ENCODE results near the gene CAST.

CAST gene

DNA sequence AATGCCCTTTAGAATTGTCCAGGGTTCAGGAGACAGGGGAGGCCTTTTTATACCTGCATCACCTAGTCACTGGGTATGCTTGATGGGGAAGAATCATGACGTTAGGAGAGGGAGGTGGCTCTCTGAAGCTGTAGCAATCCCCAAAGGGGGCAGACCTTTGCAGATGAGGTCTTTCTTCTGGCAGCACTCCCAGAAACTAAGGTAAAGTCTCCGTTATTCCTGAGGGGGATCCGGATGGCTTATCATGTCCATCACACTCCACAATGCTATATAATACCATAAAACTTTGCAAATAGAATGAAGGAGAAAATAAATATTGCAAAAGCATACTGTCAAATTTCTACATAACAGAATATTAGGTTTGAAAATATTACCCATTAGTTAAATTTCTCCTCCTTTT lies 21.5 kb upstream of the CAST start:
- H3K9me2 ChIP-seq (replicated peaks; ENCODE audit: insufficient read depth, low read length), result no peaks in the 10 kb centered on the region
- no peak overlapping the region for H3K4me2 ChIP-seq (ENCODE audit: low read depth, low read length, poor library complexity, severe bottlenecking)
- H3K36me3 ChIP-seq (ENCODE audit: low read length), result no peaks in the 10 kb centered on the region
- TF ChIP-seq EZH2phosphoT487 (conservative IDR thresholded peaks at IDR 0.05; ENCODE audit: low read length), result no peak
- TF ChIP-seq, protein P1, sequence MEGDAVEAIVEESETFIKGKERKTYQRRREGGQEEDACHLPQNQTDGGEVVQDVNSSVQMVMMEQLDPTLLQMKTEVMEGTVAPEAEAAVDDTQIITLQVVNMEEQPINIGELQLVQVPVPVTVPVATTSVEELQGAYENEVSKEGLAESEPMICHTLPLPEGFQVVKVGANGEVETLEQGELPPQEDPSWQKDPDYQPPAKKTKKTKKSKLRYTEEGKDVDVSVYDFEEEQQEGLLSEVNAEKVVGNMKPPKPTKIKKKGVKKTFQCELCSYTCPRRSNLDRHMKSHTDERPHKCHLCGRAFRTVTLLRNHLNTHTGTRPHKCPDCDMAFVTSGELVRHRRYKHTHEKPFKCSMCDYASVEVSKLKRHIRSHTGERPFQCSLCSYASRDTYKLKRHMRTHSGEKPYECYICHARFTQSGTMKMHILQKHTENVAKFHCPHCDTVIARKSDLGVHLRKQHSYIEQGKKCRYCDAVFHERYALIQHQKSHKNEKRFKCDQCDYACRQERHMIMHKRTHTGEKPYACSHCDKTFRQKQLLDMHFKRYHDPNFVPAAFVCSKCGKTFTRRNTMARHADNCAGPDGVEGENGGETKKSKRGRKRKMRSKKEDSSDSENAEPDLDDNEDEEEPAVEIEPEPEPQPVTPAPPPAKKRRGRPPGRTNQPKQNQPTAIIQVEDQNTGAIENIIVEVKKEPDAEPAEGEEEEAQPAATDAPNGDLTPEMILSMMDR (IDR thresholded peaks at IDR 0.05; ENCODE audit: insufficient read depth, low read length, poor library complexity, severe bottlenecking), result no peak
- H3F3A ChIP-seq (ENCODE audit: insufficient read depth), result no peaks in the 10 kb centered on the region
- H2AFZ ChIP-seq (ENCODE audit: low read depth, low read length, severe bottlenecking), result no peak overlapping the region
- no peaks in the 10 kb centered on the region for H4K20me1 ChIP-seq (ENCODE audit: low read depth, low read length)
- no peaks in the 10 kb centered on the region for H3K79me2 ChIP-seq (ENCODE audit: insufficient read depth, low read length)
- no peaks in the 10 kb centered on the region for H3K27me3 ChIP-seq (ENCODE audit: low read length)
- H3K4me3 ChIP-seq (ENCODE audit: insufficient read depth, low read length, poor library complexity, severe bottlenecking), result no peak overlapping the region
- no peak overlapping the region for H3K9ac ChIP-seq (ENCODE audit: low read length)
- H3K27ac ChIP-seq (ENCODE audit: low read depth, low read length), result no peak overlapping the region
- H3K9me3 ChIP-seq (ENCODE audit: insufficient read depth, low read length), result no peaks in the 10 kb centered on the region

DNA sequence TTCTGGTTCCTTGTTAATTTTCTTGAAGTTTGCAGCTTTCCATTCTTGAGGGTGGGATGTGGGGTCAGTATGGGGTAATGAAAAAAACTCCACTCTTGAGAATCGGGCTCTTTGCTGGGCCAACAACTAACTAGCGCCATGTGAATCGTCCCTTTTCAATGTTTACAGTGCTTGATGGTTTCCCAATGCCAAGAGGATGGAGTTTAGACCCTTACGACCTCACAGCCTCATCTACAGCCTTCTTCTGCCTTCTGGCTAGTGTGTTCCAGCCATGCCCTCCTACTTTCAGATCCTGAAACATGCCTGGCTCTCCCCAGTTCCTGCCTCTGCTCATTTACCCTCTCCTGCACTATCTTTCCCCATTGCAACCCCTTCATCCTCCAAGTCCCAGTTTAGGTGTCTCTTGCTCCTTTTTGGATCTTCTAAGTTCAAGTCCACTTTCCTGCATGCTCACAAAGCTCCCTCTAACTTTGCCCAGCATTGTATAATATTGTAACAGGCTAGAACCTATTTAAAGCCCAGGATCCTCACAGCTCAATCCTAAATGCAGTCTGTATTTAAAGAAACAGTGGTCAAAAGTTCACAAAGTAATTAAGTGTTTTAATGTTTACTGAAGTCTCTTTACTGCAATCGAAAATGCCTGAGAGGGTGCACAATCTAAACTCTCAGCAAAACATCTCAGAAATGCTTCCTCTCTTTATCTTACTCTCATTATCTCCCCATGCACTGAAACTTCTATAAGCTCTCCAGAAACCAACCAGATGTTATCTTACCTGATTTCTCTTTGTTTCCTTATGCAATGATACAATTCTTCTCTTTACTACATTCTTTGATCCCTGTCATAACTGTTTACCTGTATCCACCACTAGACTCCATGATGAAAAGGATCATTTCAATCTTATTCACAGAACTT lies 20.6 kb upstream of the CAST start:
- H2AFZ ChIP-seq (ENCODE audit: low read depth, low read length, severe bottlenecking), result no peak overlapping the region
- H3K27ac ChIP-seq (ENCODE audit: low read depth, low read length), result no peak overlapping the region
- no peak overlapping the region for H3K4me3 ChIP-seq (ENCODE audit: insufficient read depth, low read length, poor library complexity, severe bottlenecking)
- H3K9me2 ChIP-seq (replicated peaks; ENCODE audit: insufficient read depth, low read length), result no peaks in the 10 kb centered on the region
- H3K27me3 ChIP-seq (ENCODE audit: low read length), result no peaks in the 10 kb centered on the region
- no peak for TF ChIP-seq EZH2phosphoT487 (conservative IDR thresholded peaks at IDR 0.05; ENCODE audit: low read length)
- TF ChIP-seq, protein P1 (IDR thresholded peaks at IDR 0.05; ENCODE audit: insufficient read depth, low read length, poor library complexity, severe bottlenecking), result no peak
- H3K9ac ChIP-seq (ENCODE audit: low read length), result no peak overlapping the region
- no peaks in the 10 kb centered on the region for H3K9me3 ChIP-seq (ENCODE audit: insufficient read depth, low read length)
- no peaks in the 10 kb centered on the region for H3K36me3 ChIP-seq (ENCODE audit: low read length)
- no peaks in the 10 kb centered on the region for H3F3A ChIP-seq (ENCODE audit: insufficient read depth)
- H3K79me2 ChIP-seq (ENCODE audit: insufficient read depth, low read length), result no peaks in the 10 kb centered on the region
- H3K4me2 ChIP-seq (ENCODE audit: low read depth, low read length, poor library complexity, severe bottlenecking), result no peak overlapping the region
- no peaks in the 10 kb centered on the region for H4K20me1 ChIP-seq (ENCODE audit: low read depth, low read length)

DNA sequence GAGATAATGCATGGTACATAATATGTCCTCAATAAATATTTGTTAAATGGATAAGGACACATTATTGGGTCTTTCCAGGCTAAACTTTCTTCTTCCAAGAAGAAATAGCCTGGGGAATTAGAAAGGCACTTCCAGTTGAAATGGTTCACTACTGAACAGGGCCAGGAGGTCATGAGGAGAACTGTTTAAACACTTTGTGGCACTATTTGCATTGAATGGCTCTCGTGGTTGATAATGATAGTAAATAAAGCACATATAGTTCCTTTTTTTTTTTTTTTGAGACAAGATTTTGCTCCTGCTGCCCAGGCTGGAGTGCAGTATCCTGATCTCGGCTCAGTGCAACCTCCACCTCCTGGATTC lies 19.9 kb upstream of the CAST start:
- H3K9me3 ChIP-seq (ENCODE audit: insufficient read depth, low read length), result no peaks in the 10 kb centered on the region
- no peak overlapping the region for H3K27ac ChIP-seq (ENCODE audit: low read depth, low read length)

More for the DNA sequence above, 19.9 kb upstream of the CAST start:
- no peaks in the 10 kb centered on the region for H3K9me2 ChIP-seq (replicated peaks; ENCODE audit: insufficient read depth, low read length)
- H2AFZ ChIP-seq (ENCODE audit: low read depth, low read length, severe bottlenecking), result no peak overlapping the region
- TF ChIP-seq, protein P1 (IDR thresholded peaks at IDR 0.05; ENCODE audit: insufficient read depth, low read length, poor library complexity, severe bottlenecking), result no peak
- TF ChIP-seq EZH2phosphoT487 (conservative IDR thresholded peaks at IDR 0.05; ENCODE audit: low read length), result no peak
- no peaks in the 10 kb centered on the region for H3F3A ChIP-seq (ENCODE audit: insufficient read depth)
- H3K79me2 ChIP-seq (ENCODE audit: insufficient read depth, low read length), result no peaks in the 10 kb centered on the region
- no peaks in the 10 kb centered on the region for H4K20me1 ChIP-seq (ENCODE audit: low read depth, low read length)
- H3K4me2 ChIP-seq (ENCODE audit: low read depth, low read length, poor library complexity, severe bottlenecking), result no peak overlapping the region
- H3K9ac ChIP-seq (ENCODE audit: low read length), result no peak overlapping the region
- H3K36me3 ChIP-seq (ENCODE audit: low read length), result no peaks in the 10 kb centered on the region
- H3K27me3 ChIP-seq (ENCODE audit: low read length), result no peaks in the 10 kb centered on the region
- no peak overlapping the region for H3K4me3 ChIP-seq (ENCODE audit: insufficient read depth, low read length, poor library complexity, severe bottlenecking)

Data from SU-DHL-6 (cell line).